NCI-H460 (cell line): ENCODE measurements around the gene LRRTM4. TPM values are rescaled to one million over a fixed set of nuclear protein-coding genes. Genes with fewer than 3 reads are reported as not detected.
"Not testable (repeated sequence)": the region's sequence is repeated elsewhere in the genome, so short reads cannot be mapped to it uniquely, and the experiment has no call there.

ENCODE experiments used
- DNase-seq: peaks from one replicate; pipeline ENCODE4 v3.0.0-alpha.2; 2016; ENCODE audit warnings: low read depth; ENCODE audit errors: extremely low read depth
- total RNA-seq: library from RNA; depleted of rRNA; stranded (reverse); fragments of >200 nt; shearing (Covaris generic); gene quantifications from 2 replicates; pipeline ENCODE4 v1.2.3, GENCODE V29; 2014

The LRRTM4 gene
- total RNA-seq, 1 experiment from 2014 or later = 0.05 TPM

GRCh38 chr2:76793647-76794334, 728.4 kb downstream of the LRRTM4 start:
- no peak for DNase-seq

- not testable (repeated sequence) for DNase-seq
These were observed 740.9 kb downstream of the LRRTM4 start for GRCh38 chr2:76781313-76781712.

- DNase-seq = no peak
These were observed 758.9 kb downstream of the LRRTM4 start for GRCh38 chr2:76763276-76763675.

- no peak for DNase-seq
These were observed 761.8 kb downstream of the LRRTM4 start for GRCh38 chr2:76760367-76760704.

- DNase-seq = no peak
These were observed 762.4 kb downstream of the LRRTM4 start for GRCh38 chr2:76759634-76760366.

- no peak for DNase-seq
These were observed 769.7 kb downstream of the LRRTM4 start for GRCh38 chr2:76752506-76752905.

GRCh38 chr2:76749858-76750257, 772.3 kb downstream of the LRRTM4 start:
- no peak for DNase-seq

- no peak for DNase-seq
These were observed 773.4 kb downstream of the LRRTM4 start for GRCh38 chr2:76748581-76749296.

GRCh38 chr2:76745605-76746004, 776.6 kb downstream of the LRRTM4 start:
- no peak for DNase-seq

GRCh38 chr2:76737607-76738006, 784.6 kb downstream of the LRRTM4 start:
- DNase-seq = no peak

- DNase-seq = no peak
These were observed 788.4 kb downstream of the LRRTM4 start for GRCh38 chr2:76733736-76734135.

- DNase-seq = no peak
These were observed 791.0 kb downstream of the LRRTM4 start for GRCh38 chr2:76731157-76731556.

GRCh38 chr2:76730021-76730420, 792.2 kb downstream of the LRRTM4 start:
- no peak for DNase-seq

GRCh38 chr2:76721226-76721625, 801.0 kb downstream of the LRRTM4 start:
- DNase-seq = no peak

- DNase-seq = no peak
These were observed 808.9 kb downstream of the LRRTM4 start for GRCh38 chr2:76713312-76713711.

GRCh38 chr2:76711490-76711889, 810.7 kb downstream of the LRRTM4 start:
- no peak for DNase-seq

GRCh38 chr2:76700894-76701293, 821.3 kb downstream of the LRRTM4 start:
- no peak for DNase-seq

GRCh38 chr2:76697998-76698713, 824.0 kb downstream of the LRRTM4 start:
- DNase-seq = not testable (repeated sequence)
